GM23248 (cell line): ENCODE data around the gene HP. TPM values are rescaled to one million over a fixed set of nuclear protein-coding genes. Genes with fewer than 3 reads are reported as not detected.

Source experiments
- DNase-seq: peaks from one replicate; pipeline ENCODE4 v3.0.0-alpha.2; 2015
- H2AFZ ChIP-seq: fragments of 200-600 bp; sonication (generic); 2 replicates; pipeline ENCODE4 v1.6.1; 2016; ENCODE audit warnings: antibody characterized with exemption
- H3F3A ChIP-seq: fragments of 200-600 bp; sonication (generic); 2 replicates; pipeline ENCODE4 v1.6.1; 2016; ENCODE audit warnings: mild to moderate bottlenecking, antibody characterized with exemption, mixed run types; ENCODE audit not compliant: insufficient read depth
- H3K27ac ChIP-seq: fragments of 200-600 bp; sonication (generic); 2 replicates; pipeline ENCODE4 v1.5.1; 2016; ENCODE audit warnings: mild to moderate bottlenecking
- H3K27me3 ChIP-seq: fragments of 200-600 bp; sonication (generic); replicated peaks from 2 replicates; pipeline ENCODE4 v1.6.1; 2016; ENCODE audit warnings: mild to moderate bottlenecking; ENCODE audit not compliant: insufficient read depth
- H3K36me3 ChIP-seq: fragments of 200-600 bp; sonication (generic); 2 replicates; pipeline ENCODE4 v1.6.1; 2016; ENCODE audit warnings: low read depth, mild to moderate bottlenecking
- H3K4me1 ChIP-seq: fragments of 200-600 bp; sonication (generic); 2 replicates; pipeline ENCODE4 v1.6.1; 2016; ENCODE audit warnings: mild to moderate bottlenecking; ENCODE audit not compliant: insufficient read depth
- H3K4me2 ChIP-seq: fragments of 200-600 bp; sonication (generic); one replicate; pipeline ENCODE4 v1.6.1; 2016; ENCODE audit warnings: mild to moderate bottlenecking; ENCODE audit not compliant: unreplicated experiment
- H3K4me3 ChIP-seq: fragments of 200-600 bp; sonication (generic); 2 replicates; pipeline ENCODE4 v1.5.1; 2016; ENCODE audit warnings: mild to moderate bottlenecking
- H3K79me2 ChIP-seq: fragments of 200-600 bp; sonication (generic); 2 replicates; pipeline ENCODE4 v1.6.1; 2016; ENCODE audit warnings: mild to moderate bottlenecking; ENCODE audit not compliant: insufficient read depth
- H3K9ac ChIP-seq: fragments of 200-600 bp; sonication (generic); 2 replicates; pipeline ENCODE4 v1.6.1; 2016; ENCODE audit warnings: mild to moderate bottlenecking
- H3K9me2 ChIP-seq: fragments of 200-600 bp; sonication (generic); 2 replicates; pipeline ENCODE4 v1.6.1; 2016; ENCODE audit warnings: mixed run types, mild to moderate bottlenecking, moderate library complexity; ENCODE audit not compliant: insufficient read depth
- H3K9me3 ChIP-seq: fragments of 200-600 bp; sonication (generic); one replicate; pipeline ENCODE4 v1.6.1; 2017; ENCODE audit warnings: low read depth
- H4K20me1 ChIP-seq: fragments of 200-600 bp; sonication (generic); 2 replicates; pipeline ENCODE4 v1.6.0; 2016; ENCODE audit not compliant: insufficient read depth
- EZH2 ChIP-seq: fragments of 200-600 bp; sonication (generic); IDR thresholded peaks from 2 replicates; pipeline ENCODE4 v1.6.1; 2018; ENCODE audit warnings: antibody characterized with exemption, mild to moderate bottlenecking; ENCODE audit not compliant: insufficient read depth, poor library complexity, severe bottlenecking
- EZH2phosphoT487 ChIP-seq: fragments of 200-600 bp; sonication (generic); IDR thresholded peaks from 2 replicates; pipeline ENCODE4 v1.6.1; 2018; ENCODE audit warnings: antibody characterized with exemption, moderate library complexity, mild to moderate bottlenecking, low read depth; ENCODE audit not compliant: insufficient read depth
- WGBS, 2 experiments: methylation state at CpG; one replicate each; pipeline ENCODE4 v1.1.6; 2015 to 2017; ENCODE audit warnings: low lambda C conversion rate in 2 of 2, low coverage in 1 of 2; ENCODE audit errors: missing lambda C conversion rate in 2 of 2; 5-methylcytosine and 5-hydroxymethylcytosine counted together
- in situ Hi-C: fragments of 300-500 bp; cut with MboI; formaldehyde crosslinking; loops from 2 replicates; pipeline ENCODE4 v1.15.0; 2020
- polyA plus RNA-seq: library from polyadenylated mRNA; unstranded; fragments of >200 nt; fragmentation: Nextera tagmentation; extraction: Ambion mirVana; gene quantifications from 2 replicates; pipeline ENCODE4 v1.2.1, GENCODE V29; 2016
- total RNA-seq: library from RNA; depleted of rRNA; stranded (reverse); fragments of >200 nt; shearing (Covaris generic); gene quantifications from 2 replicates; pipeline ENCODE4 v1.2.3, GENCODE V29; 2014; rRNA removed

HP gene
- total and polyA plus RNA-seq, 2 experiments from 2014 or later, result not detected

- Histone ChIP-seq H4K20me1 (no peaks in the 10 kb centered on the region), H3K4me1 (no peaks in the 10 kb centered on the region), H3F3A (no peaks in the 10 kb centered on the region), H3K36me3 (peaks cover 31% of the 10 kb centered on the region), H3K4me3 (no peak overlapping the region), H3K9me2 (no peaks in the 10 kb centered on the region), H3K27me3 (no peaks in the 10 kb centered on the region), H3K79me2 (no peaks in the 10 kb centered on the region), H3K27ac (no peak overlapping the region), H3K4me2 (no peak overlapping the region), H2AFZ (no peak overlapping the region), H3K9me3 (no peaks in the 10 kb centered on the region), H3K9ac (no peak overlapping the region)
- in situ Hi-C loops, result no loop called here
- TF ChIP-seq EZH2 (no peak), EZH2phosphoT487 (no peak)
- 84 to 88% methylated on average over 15 to 16 of the region's 16 CpGs for WGBS, 2 experiments
- DNase-seq, result no peak
These were observed 54.2 kb downstream of the HP start for GRCh38 chr16:72108353-72109102.

DNA sequence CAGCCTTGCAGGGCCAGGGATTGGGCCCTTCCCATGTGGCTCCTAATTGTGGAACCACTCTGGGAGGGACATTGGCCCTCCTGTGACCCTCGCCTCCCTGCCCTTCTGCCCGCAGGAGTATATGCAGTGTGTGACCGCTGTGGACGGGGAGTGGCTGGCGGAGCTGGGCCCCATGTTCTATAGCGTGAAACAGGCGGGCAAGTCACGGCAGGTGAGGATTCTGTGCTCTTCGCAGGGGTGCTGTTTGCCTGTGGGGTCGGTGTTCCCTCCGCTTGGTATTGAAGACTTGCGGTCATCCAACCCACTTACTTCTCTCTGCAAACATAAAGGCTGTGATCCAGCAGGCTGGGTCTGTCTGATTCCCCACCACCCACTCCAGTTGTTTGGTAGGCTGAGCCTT is 55.0 kb downstream of the HP start:
- TF ChIP-seq EZH2 (no peak), EZH2phosphoT487 (no peak)
- no peaks in the 10 kb centered on the region for H3F3A ChIP-seq
- no peak overlapping the region for H2AFZ ChIP-seq
- in situ Hi-C loops, result no loop called here
- H3K27me3 ChIP-seq, result no peaks in the 10 kb centered on the region
- H3K4me1 ChIP-seq, result no peaks in the 10 kb centered on the region
- no peaks in the 10 kb centered on the region for H3K9me3 ChIP-seq
- no peak overlapping the region for H3K4me2 ChIP-seq
- no peak for DNase-seq
- no peaks in the 10 kb centered on the region for H4K20me1 ChIP-seq
- no peak overlapping the region for H3K27ac ChIP-seq
- peaks cover 28% of the 10 kb centered on the region for H3K36me3 ChIP-seq
- H3K9ac ChIP-seq, result no peak overlapping the region
- no peaks in the 10 kb centered on the region for H3K79me2 ChIP-seq
- no peak overlapping the region for H3K4me3 ChIP-seq
- no peaks in the 10 kb centered on the region for H3K9me2 ChIP-seq
- WGBS, 2 experiments, result 95 to 96% methylated on average over 12 of the region's 12 CpGs

- Histone ChIP-seq H4K20me1 (no peaks in the 10 kb centered on the region), H3K4me1 (no peaks in the 10 kb centered on the region), H3K9me2 (no peaks in the 10 kb centered on the region), H3K4me2 (no peak overlapping the region), H3K9ac (no peak overlapping the region), H3K9me3 (no peaks in the 10 kb centered on the region), H3K27me3 (no peaks in the 10 kb centered on the region), H3K36me3 (peaks cover 22% of the 10 kb centered on the region), H3K27ac (no peak overlapping the region), H2AFZ (no peak overlapping the region), H3K79me2 (no peaks in the 10 kb centered on the region), H3F3A (no peaks in the 10 kb centered on the region), H3K4me3 (no peak overlapping the region)
- no peak for DNase-seq
- 92% methylated on average over 12 of the region's 12 CpGs for WGBS, 2 experiments
- in situ Hi-C loops, result no loop called here
- TF ChIP-seq EZH2 (no peak), EZH2phosphoT487 (no peak)
These were observed 55.7 kb downstream of the HP start for GRCh38 chr16:72109966-72110530.

Other genes with a start within 250 kb of the HP start
- 51.8 and 80.6 TPM in 2 replicates for gene AP1G1, start 245.7 kb upstream of the HP start, total RNA-seq
- gene AP1G1, start 245.7 kb upstream of the HP start, polyA plus RNA-seq, result 25.8 and 26.2 TPM in 2 replicates
- gene ATXN1L, start 208.5 kb upstream of the HP start, total RNA-seq, result 10.2 and 12.6 TPM in 2 replicates
- 6.2 and 6.8 TPM in 2 replicates for gene ATXN1L, start 208.5 kb upstream of the HP start, polyA plus RNA-seq
- gene ZNF821, start 170.3 kb upstream of the HP start, total RNA-seq, result 17.8 and 21.4 TPM in 2 replicates
- 5.7 and 6.3 TPM in 2 replicates for gene ZNF821, start 170.3 kb upstream of the HP start, polyA plus RNA-seq
- gene IST1, start 159.0 kb upstream of the HP start, total RNA-seq, result 149 and 175 TPM in 2 replicates
- gene IST1, start 159.0 kb upstream of the HP start, polyA plus RNA-seq, result 102 and 113 TPM in 2 replicates
- not detected in 2 replicates for gene PKD1L3, start 54.1 kb upstream of the HP start, total RNA-seq
- gene PKD1L3, start 54.1 kb upstream of the HP start, polyA plus RNA-seq, result not detected in 2 replicates
- gene DHODH, start 45.8 kb upstream of the HP start, total RNA-seq, result 2.2 and 8.5 TPM in 2 replicates
- 3.8 and 5.4 TPM in 2 replicates for gene DHODH, start 45.8 kb upstream of the HP start, polyA plus RNA-seq
- gene HPR, start 8.7 kb downstream of the HP start, total RNA-seq, result not detected in 2 replicates
- not detected in 2 replicates for gene HPR, start 8.7 kb downstream of the HP start, polyA plus RNA-seq
- gene TXNL4B, start 39.1 kb downstream of the HP start, total RNA-seq, result 6.6 and 10.1 TPM in 2 replicates
- 9.1 and 10.0 TPM in 2 replicates for gene TXNL4B, start 39.1 kb downstream of the HP start, polyA plus RNA-seq
- 30.1 and 31.5 TPM in 2 replicates for gene DHX38, start 39.3 kb downstream of the HP start, total RNA-seq
- gene DHX38, start 39.3 kb downstream of the HP start, polyA plus RNA-seq, result 23.1 and 23.7 TPM in 2 replicates
- gene PMFBP1, start 117.7 kb downstream of the HP start, total RNA-seq, result not detected in 2 replicates
- gene PMFBP1, start 117.7 kb downstream of the HP start, polyA plus RNA-seq, result not detected in 2 replicates